Measurements from ENCODE around the gene HIVEP3.

Gene HIVEP3

GRCh38 chr1:41919131-41919530, 409 bp upstream of the HIVEP3 start:
- no peak overlapping the region for H3K9ac ChIP-seq (ENCODE audit: low read length)
- peak overlapping the region; percentile 64 for H3K4me3 ChIP-seq (ENCODE audit: low read length)
- no peaks in the 10 kb centered on the region for H3K27me3 ChIP-seq (ENCODE audit: control insufficient read depth, insufficient read depth, low read length)
- H3K27ac ChIP-seq (ENCODE audit: low read depth, low read length): no peak overlapping the region
- no peaks in the 10 kb centered on the region for H3K36me3 ChIP-seq (ENCODE audit: control insufficient read depth, insufficient read depth, low read length)
- peaks cover 11% of the 10 kb centered on the region for H3K4me1 ChIP-seq (ENCODE audit: control insufficient read depth, insufficient read depth, low read length)

- Histone ChIP-seq H3K36me3 (ENCODE audit: control insufficient read depth, insufficient read depth, low read length) (no peaks in the 10 kb centered on the region), H3K4me1 (ENCODE audit: control insufficient read depth, insufficient read depth, low read length) (peaks cover 11% of the 10 kb centered on the region), H3K4me3 (ENCODE audit: low read length) (peak overlapping the region; percentile 64), H3K27ac (ENCODE audit: low read depth, low read length) (peak overlapping the region; percentile 7), H3K27me3 (ENCODE audit: control insufficient read depth, insufficient read depth, low read length) (no peaks in the 10 kb centered on the region), H3K9ac (ENCODE audit: low read length) (no peak overlapping the region)
Observed at GRCh38 chr1:41917835-41918449, 780 bp downstream of the HIVEP3 start.

GRCh38 chr1:41917076-41917475, 1.6 kb downstream of the HIVEP3 start:
- Histone ChIP-seq H3K27me3 (ENCODE audit: control insufficient read depth, insufficient read depth, low read length) (no peaks in the 10 kb centered on the region), H3K4me3 (ENCODE audit: low read length) (peak overlapping the region; percentile 64), H3K4me1 (ENCODE audit: control insufficient read depth, insufficient read depth, low read length) (peaks cover 11% of the 10 kb centered on the region), H3K9ac (ENCODE audit: low read length) (no peak overlapping the region), H3K36me3 (ENCODE audit: control insufficient read depth, insufficient read depth, low read length) (no peaks in the 10 kb centered on the region), H3K27ac (ENCODE audit: low read depth, low read length) (no peak overlapping the region)

DNA sequence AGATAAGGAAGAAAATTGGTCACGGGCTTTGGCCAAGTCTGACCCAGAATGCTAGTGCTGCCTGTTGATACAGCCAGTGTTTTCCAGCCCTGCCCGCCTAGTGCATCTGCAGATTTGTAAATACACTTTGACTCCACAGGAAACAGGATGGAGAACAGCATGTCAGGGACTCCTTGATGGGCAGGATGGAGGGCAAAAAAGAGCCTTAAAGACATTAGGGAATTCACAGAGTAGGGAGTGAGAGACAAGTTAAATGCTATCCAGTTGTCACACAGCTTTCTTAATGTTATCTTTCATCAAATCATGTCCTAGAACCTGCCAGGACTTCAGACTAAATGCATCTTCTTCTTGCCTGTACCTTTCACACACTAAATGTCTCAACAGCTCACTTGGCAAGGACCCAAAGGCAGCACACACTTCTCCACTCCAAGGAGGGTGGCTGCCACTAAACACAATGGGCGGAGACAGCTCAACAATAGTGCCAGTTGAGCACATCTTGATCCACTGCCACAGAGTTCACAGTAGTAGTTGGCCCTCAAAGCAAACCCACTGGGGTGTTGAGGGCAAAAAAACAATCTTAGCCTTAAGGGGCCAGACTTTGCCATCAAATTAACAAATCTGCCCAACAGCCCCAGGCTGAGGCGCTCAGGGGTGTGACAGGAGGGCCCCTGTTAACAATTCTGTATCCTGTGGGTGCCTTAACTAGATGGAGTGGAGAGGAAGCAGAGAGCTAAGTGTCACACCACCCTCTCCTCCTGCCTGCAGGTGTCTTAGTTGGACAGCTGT, 2.7 kb downstream of the HIVEP3 start:
- H3K27me3 ChIP-seq (ENCODE audit: control insufficient read depth, insufficient read depth, low read length): no peaks in the 10 kb centered on the region
- H3K36me3 ChIP-seq (ENCODE audit: control insufficient read depth, insufficient read depth, low read length): no peaks in the 10 kb centered on the region
- peaks cover 11% of the 10 kb centered on the region for H3K4me1 ChIP-seq (ENCODE audit: control insufficient read depth, insufficient read depth, low read length)
- H3K27ac ChIP-seq (ENCODE audit: low read depth, low read length): no peak overlapping the region
- H3K4me3 ChIP-seq (ENCODE audit: low read length): no peak overlapping the region
- H3K9ac ChIP-seq (ENCODE audit: low read length): no peak overlapping the region

- Histone ChIP-seq H3K27me3 (ENCODE audit: control insufficient read depth, insufficient read depth, low read length) (no peaks in the 10 kb centered on the region), H3K36me3 (ENCODE audit: control insufficient read depth, insufficient read depth, low read length) (no peaks in the 10 kb centered on the region), H3K4me1 (ENCODE audit: control insufficient read depth, insufficient read depth, low read length) (peaks cover 11% of the 10 kb centered on the region), H3K27ac (ENCODE audit: low read depth, low read length) (no peak overlapping the region), H3K9ac (ENCODE audit: low read length) (no peak overlapping the region), H3K4me3 (ENCODE audit: low read length) (no peak overlapping the region)
Observed at GRCh38 chr1:41914516-41914915, 4.2 kb downstream of the HIVEP3 start.

DNA sequence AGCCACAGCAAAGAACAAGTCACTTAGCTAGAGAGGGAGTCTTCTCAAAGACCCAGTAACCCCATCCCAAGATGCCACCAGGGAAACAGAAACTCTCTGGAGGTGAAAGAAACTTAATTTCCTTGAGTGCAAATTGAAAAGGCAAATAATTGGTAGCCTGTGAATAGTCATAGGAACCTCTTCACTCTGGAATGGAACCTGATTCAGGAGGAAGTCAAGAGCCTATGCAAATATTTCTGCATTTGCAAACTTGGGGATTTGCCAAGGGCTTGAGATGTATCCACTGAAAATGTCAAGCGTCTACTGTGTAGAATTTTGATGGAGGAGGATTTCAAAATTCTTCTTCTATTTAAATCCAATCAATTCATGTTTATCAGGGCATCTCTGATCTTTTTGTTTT, 5.7 kb downstream of the HIVEP3 start:
- Histone ChIP-seq H3K4me1 (ENCODE audit: control insufficient read depth, insufficient read depth, low read length) (peaks cover 7% of the 10 kb centered on the region), H3K9ac (ENCODE audit: low read length) (no peak overlapping the region), H3K27ac (ENCODE audit: low read depth, low read length) (no peak overlapping the region), H3K27me3 (ENCODE audit: control insufficient read depth, insufficient read depth, low read length) (no peaks in the 10 kb centered on the region), H3K36me3 (ENCODE audit: control insufficient read depth, insufficient read depth, low read length) (no peaks in the 10 kb centered on the region), H3K4me3 (ENCODE audit: low read length) (no peak overlapping the region)

GRCh38 chr1:41908288-41908895, 10.3 kb downstream of the HIVEP3 start:
- no peaks in the 10 kb centered on the region for H3K27me3 ChIP-seq (ENCODE audit: control insufficient read depth, insufficient read depth, low read length)
- no peak overlapping the region for H3K4me3 ChIP-seq (ENCODE audit: low read length)
- H3K36me3 ChIP-seq (ENCODE audit: control insufficient read depth, insufficient read depth, low read length): no peaks in the 10 kb centered on the region
- no peak overlapping the region for H3K9ac ChIP-seq (ENCODE audit: low read length)
- no peaks in the 10 kb centered on the region for H3K4me1 ChIP-seq (ENCODE audit: control insufficient read depth, insufficient read depth, low read length)
- H3K27ac ChIP-seq (ENCODE audit: low read depth, low read length): no peak overlapping the region

- Histone ChIP-seq H3K36me3 (ENCODE audit: control insufficient read depth, insufficient read depth, low read length) (no peaks in the 10 kb centered on the region), H3K27me3 (ENCODE audit: control insufficient read depth, insufficient read depth, low read length) (no peaks in the 10 kb centered on the region), H3K27ac (ENCODE audit: low read depth, low read length) (no peak overlapping the region), H3K9ac (ENCODE audit: low read length) (no peak overlapping the region), H3K4me3 (ENCODE audit: low read length) (no peak overlapping the region), H3K4me1 (ENCODE audit: control insufficient read depth, insufficient read depth, low read length) (no peaks in the 10 kb centered on the region)
Observed at GRCh38 chr1:41907446-41907845, 11.3 kb downstream of the HIVEP3 start.

DNA sequence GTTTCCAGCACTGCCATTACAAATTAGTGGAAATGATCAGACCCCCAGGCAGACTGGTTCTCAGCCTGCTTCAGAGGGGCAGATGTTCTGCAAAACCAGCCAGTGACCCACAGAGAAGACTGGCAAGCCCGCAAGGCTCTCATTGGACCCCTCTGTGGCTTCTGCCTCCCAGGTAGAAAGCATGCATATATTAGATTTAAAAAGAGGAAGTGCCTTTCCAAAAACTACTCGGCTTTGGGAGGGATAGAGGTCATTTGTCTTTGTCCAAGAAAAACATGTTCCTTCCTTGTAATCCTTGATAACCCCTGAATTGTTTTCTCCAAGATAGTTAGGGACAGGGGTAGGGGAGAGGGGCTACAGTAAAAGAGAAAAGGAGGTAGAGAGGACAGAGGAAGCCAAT, 11.8 kb downstream of the HIVEP3 start:
- Histone ChIP-seq H3K36me3 (ENCODE audit: control insufficient read depth, insufficient read depth, low read length) (no peaks in the 10 kb centered on the region), H3K27me3 (ENCODE audit: control insufficient read depth, insufficient read depth, low read length) (no peaks in the 10 kb centered on the region), H3K9ac (ENCODE audit: low read length) (no peak overlapping the region), H3K27ac (ENCODE audit: low read depth, low read length) (no peak overlapping the region), H3K4me1 (ENCODE audit: control insufficient read depth, insufficient read depth, low read length) (no peaks in the 10 kb centered on the region), H3K4me3 (ENCODE audit: low read length) (no peak overlapping the region)

GRCh38 chr1:41905093-41905675, 13.5 kb downstream of the HIVEP3 start:
- no peak overlapping the region for H3K9ac ChIP-seq (ENCODE audit: low read length)
- H3K4me1 ChIP-seq (ENCODE audit: control insufficient read depth, insufficient read depth, low read length): no peaks in the 10 kb centered on the region
- H3K36me3 ChIP-seq (ENCODE audit: control insufficient read depth, insufficient read depth, low read length): no peaks in the 10 kb centered on the region
- no peaks in the 10 kb centered on the region for H3K27me3 ChIP-seq (ENCODE audit: control insufficient read depth, insufficient read depth, low read length)
- no peak overlapping the region for H3K27ac ChIP-seq (ENCODE audit: low read depth, low read length)
- no peak overlapping the region for H3K4me3 ChIP-seq (ENCODE audit: low read length)

DNA sequence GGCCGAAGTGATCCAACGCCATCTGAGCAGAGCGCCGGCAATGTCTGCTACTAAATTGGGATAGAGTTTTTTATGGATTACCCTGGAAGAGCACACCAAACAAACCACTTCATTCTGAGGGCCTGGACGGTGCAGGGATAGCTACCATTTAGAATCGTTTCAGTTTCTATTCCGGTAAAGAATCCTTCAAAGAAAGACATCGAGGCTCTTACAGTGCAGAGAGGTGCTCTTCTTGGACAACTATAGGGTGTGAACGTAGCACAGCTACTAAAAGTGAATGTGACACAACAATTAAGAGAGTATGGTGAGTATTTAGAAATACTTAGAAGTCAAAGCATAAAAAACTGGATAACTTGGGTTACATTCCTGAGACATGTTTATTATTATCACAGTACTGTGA, 16.1 kb downstream of the HIVEP3 start:
- Histone ChIP-seq H3K4me3 (ENCODE audit: low read length) (no peak overlapping the region), H3K9ac (ENCODE audit: low read length) (no peak overlapping the region), H3K27me3 (ENCODE audit: control insufficient read depth, insufficient read depth, low read length) (no peaks in the 10 kb centered on the region), H3K4me1 (ENCODE audit: control insufficient read depth, insufficient read depth, low read length) (no peaks in the 10 kb centered on the region), H3K27ac (ENCODE audit: low read depth, low read length) (no peak overlapping the region), H3K36me3 (ENCODE audit: control insufficient read depth, insufficient read depth, low read length) (no peaks in the 10 kb centered on the region)

DNA sequence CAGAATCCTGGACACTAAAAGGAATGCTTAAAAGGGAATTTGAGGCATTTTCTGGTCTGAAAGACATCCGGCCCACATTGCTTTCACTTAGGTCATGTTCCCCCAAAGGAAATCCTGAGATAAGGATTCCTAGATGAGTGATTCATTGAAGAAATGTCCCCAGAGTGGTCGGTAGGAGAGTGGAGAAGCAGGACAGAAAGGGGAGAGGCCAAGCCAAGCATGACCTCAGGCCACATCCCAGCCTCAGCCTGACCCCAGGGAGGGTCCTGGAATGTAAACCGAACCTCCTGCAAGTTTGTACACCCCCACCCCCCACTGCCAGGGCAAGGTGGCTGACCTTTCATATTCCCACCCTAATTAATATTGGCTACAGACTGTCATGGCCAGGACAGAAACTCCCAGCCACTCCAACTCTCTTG, 16.6 kb downstream of the HIVEP3 start:
- no peak overlapping the region for H3K4me3 ChIP-seq (ENCODE audit: low read length)
- H3K4me1 ChIP-seq (ENCODE audit: control insufficient read depth, insufficient read depth, low read length): no peaks in the 10 kb centered on the region
- no peak overlapping the region for H3K9ac ChIP-seq (ENCODE audit: low read length)
- H3K36me3 ChIP-seq (ENCODE audit: control insufficient read depth, insufficient read depth, low read length): no peaks in the 10 kb centered on the region
- no peak overlapping the region for H3K27ac ChIP-seq (ENCODE audit: low read depth, low read length)
- no peaks in the 10 kb centered on the region for H3K27me3 ChIP-seq (ENCODE audit: control insufficient read depth, insufficient read depth, low read length)

Measured in rectal smooth muscle tissue (tissue), 1 donor.